ENCODE measurements around the gene SYCE1L. TPM values are rescaled to one million over a fixed set of nuclear protein-coding genes. Genes with fewer than 3 reads are reported as not detected.

The SYCE1L gene
- total RNA-seq, 1 donor from 2014 or later = 3.9 TPM

- Mint-ChIP-seq H3K36me3 (ENCODE audit: low read depth) (no peaks in the 10 kb centered on the region), H3K4me3 (ENCODE audit: unreplicated experiment) (no peak overlapping the region), H3K27me3 (ENCODE audit: low read depth) (peaks cover 53% of the 10 kb centered on the region), H3K27ac (ENCODE audit: unreplicated experiment) (no peak overlapping the region), H3K9me3 (ENCODE audit: low read depth) (no peaks in the 10 kb centered on the region), H3K4me1 (ENCODE audit: low read depth) (no peaks in the 10 kb centered on the region)
- TF ChIP-seq CTCF (IDR thresholded peaks at IDR 0.05) = no peak
- DNase-seq (ENCODE audit: low spot score) = no peak
These were observed 32.5 kb upstream of the SYCE1L start for GRCh38 chr16:77166726-77167125.

- Mint-ChIP-seq H3K4me1 (ENCODE audit: low read depth) (no peaks in the 10 kb centered on the region), H3K4me3 (ENCODE audit: unreplicated experiment) (no peak overlapping the region), H3K27ac (ENCODE audit: unreplicated experiment) (no peak overlapping the region), H3K36me3 (ENCODE audit: low read depth) (no peaks in the 10 kb centered on the region), H3K9me3 (ENCODE audit: low read depth) (no peaks in the 10 kb centered on the region), H3K27me3 (ENCODE audit: low read depth) (peaks cover 47% of the 10 kb centered on the region)
- TF ChIP-seq CTCF (IDR thresholded peaks at IDR 0.05) = no peak
- no peak for DNase-seq (ENCODE audit: low spot score)
These were observed 30.3 kb upstream of the SYCE1L start for GRCh38 chr16:77168901-77169300.

- DNase-seq (ENCODE audit: low spot score) = no peak
- Mint-ChIP-seq H3K27me3 (ENCODE audit: low read depth) (peaks cover 50% of the 10 kb centered on the region), H3K9me3 (ENCODE audit: low read depth) (no peaks in the 10 kb centered on the region), H3K4me1 (ENCODE audit: low read depth) (no peaks in the 10 kb centered on the region), H3K27ac (ENCODE audit: unreplicated experiment) (no peak overlapping the region), H3K4me3 (ENCODE audit: unreplicated experiment) (no peak overlapping the region), H3K36me3 (ENCODE audit: low read depth) (no peaks in the 10 kb centered on the region)
- peak; percentile 71 for TF ChIP-seq CTCF (IDR thresholded peaks at IDR 0.05)
These were observed 29.5 kb upstream of the SYCE1L start for GRCh38 chr16:77169650-77170236.

- Mint-ChIP-seq H3K27me3 (ENCODE audit: low read depth) (peaks cover 50% of the 10 kb centered on the region), H3K4me1 (ENCODE audit: low read depth) (no peaks in the 10 kb centered on the region), H3K4me3 (ENCODE audit: unreplicated experiment) (no peak overlapping the region), H3K9me3 (ENCODE audit: low read depth) (no peaks in the 10 kb centered on the region), H3K27ac (ENCODE audit: unreplicated experiment) (no peak overlapping the region), H3K36me3 (ENCODE audit: low read depth) (no peaks in the 10 kb centered on the region)
- DNase-seq (ENCODE audit: low spot score) = no peak
- no peak for TF ChIP-seq CTCF (IDR thresholded peaks at IDR 0.05)
These were observed 28.4 kb upstream of the SYCE1L start for GRCh38 chr16:77170805-77171204.

GRCh38 chr16:77171745-77172635, 27.2 kb upstream of the SYCE1L start:
- peaks cover 55% of the 10 kb centered on the region for H3K27me3 Mint-ChIP-seq (ENCODE audit: low read depth)
- no peak overlapping the region for H3K4me3 Mint-ChIP-seq (ENCODE audit: unreplicated experiment)
- no peaks in the 10 kb centered on the region for H3K4me1 Mint-ChIP-seq (ENCODE audit: low read depth)
- H3K36me3 Mint-ChIP-seq (ENCODE audit: low read depth) = no peaks in the 10 kb centered on the region
- no peak for DNase-seq (ENCODE audit: low spot score)
- no peaks in the 10 kb centered on the region for H3K9me3 Mint-ChIP-seq (ENCODE audit: low read depth)
- TF ChIP-seq CTCF (IDR thresholded peaks at IDR 0.05) = peak; percentile 91
- no peak overlapping the region for H3K27ac Mint-ChIP-seq (ENCODE audit: unreplicated experiment)

All from chondrocyte (in vitro differentiated cells).